GM18858 (cell line): ENCODE data around the gene CNTN5.
"Not testable (repeated sequence)": the region's sequence is repeated elsewhere in the genome, so short reads cannot be mapped to it uniquely, and the experiment has no call there.

Experiments used
- ATAC-seq: cut with Tn5 transposase; IDR thresholded peaks from one replicate; pipeline ENCODE4 v1.9.1; 2021; ENCODE audit not compliant: unreplicated experiment

Gene CNTN5

DNA sequence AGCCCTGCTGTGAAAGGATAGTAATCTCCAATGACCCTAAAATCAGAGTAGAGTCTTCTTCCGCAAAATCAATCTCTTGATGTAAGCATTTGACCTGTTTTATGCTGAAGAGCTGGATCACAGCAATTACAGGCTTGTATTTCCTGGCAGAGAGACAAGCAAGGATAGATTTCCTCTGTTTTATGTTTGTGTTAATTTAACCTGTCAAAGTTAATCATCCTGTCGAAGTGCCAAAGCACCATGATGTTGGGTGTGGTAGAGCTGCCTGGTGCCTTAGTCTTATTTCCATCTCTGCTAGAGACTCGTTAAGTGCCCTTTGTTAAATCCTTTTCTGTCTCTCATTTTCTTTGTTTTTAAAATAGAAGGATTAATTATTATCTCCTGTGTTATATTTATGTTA, 248.1 kb downstream of the CNTN5 start:
- no peak for ATAC-seq

DNA sequence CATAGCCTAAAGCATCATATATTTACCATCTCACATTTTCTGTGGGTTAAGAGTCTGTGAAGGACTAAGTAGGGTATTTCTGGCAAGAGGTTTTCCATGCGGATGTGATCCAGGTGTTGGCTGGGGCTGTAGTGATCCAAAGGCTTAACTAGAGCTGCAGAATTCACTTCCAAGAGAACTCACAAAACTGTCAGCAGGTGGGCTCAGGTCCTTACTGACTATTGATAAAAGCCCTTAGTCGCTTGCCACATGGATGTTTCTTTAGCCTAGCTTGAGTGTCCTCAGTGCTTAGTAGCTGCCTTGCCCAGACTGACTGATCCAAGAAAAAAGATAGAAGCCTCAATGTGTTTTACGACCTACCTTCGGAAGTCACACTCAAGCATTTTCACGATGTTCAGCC, 250.8 kb downstream of the CNTN5 start:
- no peak for ATAC-seq

DNA sequence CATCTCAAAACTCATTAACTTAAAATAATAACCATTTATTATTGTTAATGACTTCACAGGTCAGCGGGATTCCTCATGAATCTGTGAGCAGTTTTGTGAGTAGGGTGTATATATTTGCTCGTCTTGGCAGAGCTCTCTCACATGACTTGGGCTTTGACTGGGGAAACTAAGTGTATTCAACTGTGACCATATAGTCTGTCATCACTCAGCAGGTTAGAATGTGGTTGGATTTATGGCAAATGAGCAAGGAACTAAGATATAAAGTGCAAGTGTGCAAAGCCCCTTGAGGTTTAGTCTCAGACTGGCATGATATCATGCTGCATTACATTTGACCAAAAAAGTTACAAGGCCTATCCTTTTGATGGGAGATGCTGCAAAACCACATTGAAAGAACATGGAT, 254.8 kb downstream of the CNTN5 start:
- ATAC-seq: no peak

DNA sequence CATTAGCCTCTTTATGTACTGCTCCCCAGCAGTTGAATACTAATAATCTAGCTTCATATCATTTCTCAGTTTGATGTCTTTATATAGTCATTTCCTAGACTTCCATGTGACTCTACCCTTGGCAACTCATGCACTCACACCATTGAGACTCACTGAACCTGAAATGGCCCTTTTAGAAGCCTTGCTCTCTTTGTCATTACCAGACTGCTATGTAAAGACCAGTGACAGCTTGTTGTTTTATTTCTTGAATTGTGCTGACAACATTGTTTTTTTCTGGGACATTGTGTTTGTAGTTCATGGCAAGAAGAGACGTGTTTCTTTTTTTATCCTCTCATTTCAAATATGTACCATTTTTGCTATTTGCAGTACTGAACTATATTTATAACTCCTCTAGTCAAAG, 256.5 kb downstream of the CNTN5 start:
- no peak for ATAC-seq

DNA sequence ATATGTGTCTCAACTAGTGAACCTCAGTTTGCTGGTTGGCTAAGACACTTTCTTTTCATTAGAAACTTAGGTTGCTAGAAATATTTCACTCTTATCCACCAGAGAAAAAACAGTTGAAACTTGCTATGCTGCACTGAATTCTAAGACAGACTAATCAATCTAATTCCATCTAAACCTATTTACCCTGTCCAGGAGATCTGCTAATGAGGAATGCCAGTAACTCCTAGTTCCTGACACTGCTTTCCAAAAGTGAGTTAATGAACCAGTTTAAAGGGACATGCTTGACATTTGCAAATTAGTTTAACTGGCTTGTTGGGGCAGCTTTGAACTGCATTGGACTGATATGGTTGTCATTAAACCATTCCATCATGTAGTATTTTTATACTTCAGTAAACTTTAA, 258.5 kb downstream of the CNTN5 start:
- no peak for ATAC-seq

DNA sequence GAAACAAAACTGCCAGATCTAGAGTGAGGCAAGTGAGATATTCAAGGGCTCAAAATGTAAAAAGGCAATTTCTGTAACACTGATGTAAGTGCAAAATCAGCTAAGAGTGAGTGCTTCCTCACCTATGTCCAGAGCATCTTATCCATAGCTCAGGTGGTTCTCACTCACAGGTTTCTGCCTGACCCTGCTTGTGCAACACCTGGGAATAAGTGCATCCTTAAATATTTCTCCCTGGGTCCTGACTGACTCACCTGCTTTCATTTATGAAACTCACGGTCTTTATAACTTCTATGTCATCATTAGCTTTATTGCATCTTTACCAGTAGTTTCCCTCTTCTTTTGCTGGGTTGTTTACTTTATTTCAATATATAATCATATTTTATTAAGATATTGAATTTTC, 260.6 kb downstream of the CNTN5 start:
- ATAC-seq: no peak

DNA sequence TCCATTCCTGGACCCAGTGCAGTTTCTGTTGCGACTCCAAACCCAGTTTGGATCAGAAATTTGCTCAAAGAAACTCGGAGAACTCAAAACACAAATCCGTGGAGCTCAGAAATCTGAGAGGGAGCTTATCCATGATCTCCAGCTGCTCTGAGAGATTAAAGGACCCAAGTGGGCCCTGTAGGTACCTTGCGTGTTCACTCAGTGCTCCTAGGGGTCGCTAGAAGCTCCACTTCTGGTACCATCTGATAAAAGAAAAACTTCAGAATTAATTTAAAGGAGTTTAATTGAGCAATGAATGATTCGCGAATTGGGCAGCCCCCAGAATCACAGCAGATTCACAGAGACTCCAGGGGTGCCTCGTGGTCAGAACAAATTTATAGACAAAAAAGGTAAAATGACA, 277.2 kb downstream of the CNTN5 start:
- not testable (repeated sequence) for ATAC-seq

DNA sequence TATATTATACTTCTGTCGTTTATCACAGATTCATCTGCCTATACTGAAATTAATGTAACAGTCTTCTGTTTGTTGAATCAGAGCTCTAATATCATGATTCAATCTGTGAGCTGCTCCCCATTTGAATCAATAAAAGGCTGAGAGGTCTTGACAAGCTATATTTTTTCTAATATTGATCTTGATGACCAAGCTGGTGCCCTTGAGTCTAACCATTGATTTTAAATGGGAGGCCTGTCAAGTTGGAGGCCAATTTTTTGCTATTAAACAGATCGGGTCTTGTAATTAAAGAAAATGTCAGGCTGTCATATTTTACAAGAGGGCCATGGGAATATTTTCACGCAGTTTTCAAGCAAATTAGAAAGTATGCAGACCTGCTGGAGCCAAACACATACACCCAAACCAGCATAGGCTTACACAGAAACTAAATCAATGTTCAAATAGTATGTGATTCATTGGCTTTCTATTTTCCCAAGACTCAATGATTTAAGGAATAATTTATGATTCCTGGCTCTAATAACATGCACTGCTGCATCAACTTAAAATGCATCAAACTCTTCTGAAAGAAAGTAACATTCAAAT, 286.9 kb downstream of the CNTN5 start:
- no peak for ATAC-seq

DNA sequence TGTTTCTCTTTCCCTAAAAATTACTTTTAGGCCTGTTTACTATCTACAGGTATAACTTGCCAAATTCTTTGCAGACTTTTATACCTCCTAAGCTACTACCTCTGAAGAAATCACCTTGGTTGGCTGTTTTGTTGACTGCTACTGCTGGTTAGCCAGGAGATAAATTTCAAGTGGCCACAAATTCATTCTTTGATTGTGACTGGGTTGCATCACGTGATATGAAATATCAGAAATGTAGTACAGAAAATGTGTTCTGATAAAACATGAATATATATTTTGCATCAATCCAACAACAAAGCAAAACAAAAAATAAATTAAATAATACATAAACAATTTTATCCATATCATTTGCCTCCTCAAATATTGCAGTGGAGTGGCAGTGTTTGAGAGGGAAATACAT, 291.1 kb downstream of the CNTN5 start:
- no peak for ATAC-seq

DNA sequence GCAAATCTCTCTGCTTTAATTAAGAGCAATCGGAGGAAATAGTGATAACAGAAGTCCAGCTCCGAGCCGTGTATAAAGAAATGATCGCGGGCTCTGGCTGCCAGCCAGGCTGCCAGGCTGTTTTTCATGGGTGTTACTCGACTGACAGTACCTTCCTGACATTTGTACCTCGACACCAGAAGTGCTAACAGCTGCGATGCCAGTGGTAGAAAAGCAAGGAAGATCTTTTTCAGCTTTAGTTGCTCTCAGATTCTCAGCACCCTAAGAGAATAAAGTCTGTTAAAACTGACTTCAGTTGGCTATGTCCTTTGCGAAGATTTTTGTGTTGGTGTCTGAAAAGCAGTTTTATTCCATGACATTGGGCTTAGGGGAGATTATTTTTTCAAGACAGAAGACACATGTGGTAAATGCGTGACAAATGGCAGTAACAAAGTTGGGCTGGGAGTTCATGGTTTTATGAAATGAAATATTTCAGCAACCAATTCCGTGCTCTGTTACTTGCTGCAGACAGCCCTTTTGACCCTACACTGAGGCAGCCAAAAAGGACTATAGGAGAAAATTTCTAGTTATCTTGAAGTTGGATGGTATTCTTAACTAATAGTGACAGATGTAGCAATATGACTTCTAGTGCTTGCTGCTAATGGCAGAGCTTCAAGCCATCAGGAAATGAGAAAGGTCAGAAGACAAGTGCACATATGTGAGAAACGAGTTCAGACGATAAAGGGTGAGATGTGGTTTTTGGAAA, 296.2 kb downstream of the CNTN5 start:
- no peak for ATAC-seq

DNA sequence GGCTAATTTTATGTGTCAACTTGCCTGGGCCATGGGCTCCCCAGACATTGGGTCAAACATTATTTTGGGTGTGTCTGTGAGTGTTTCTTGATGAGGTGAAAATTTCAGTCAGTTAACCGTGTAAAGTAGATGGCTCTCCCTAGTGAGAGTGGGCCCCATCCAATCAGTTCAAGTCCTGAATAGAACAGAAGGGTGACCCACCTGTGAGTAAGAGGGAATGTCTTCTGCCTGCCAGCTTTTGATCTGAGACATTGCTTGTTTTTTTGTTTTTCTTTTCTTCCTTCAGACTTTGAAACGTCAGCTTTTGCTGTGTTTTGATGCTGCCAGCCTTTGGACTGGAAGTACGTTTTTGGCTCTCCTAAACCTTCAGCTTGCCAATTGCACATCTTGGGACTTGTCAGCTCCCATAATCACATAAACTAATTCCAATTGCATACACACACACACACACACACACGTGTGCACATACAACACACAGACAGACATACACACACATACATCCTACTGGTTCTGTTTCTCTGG, 300.1 kb downstream of the CNTN5 start:
- no peak for ATAC-seq

DNA sequence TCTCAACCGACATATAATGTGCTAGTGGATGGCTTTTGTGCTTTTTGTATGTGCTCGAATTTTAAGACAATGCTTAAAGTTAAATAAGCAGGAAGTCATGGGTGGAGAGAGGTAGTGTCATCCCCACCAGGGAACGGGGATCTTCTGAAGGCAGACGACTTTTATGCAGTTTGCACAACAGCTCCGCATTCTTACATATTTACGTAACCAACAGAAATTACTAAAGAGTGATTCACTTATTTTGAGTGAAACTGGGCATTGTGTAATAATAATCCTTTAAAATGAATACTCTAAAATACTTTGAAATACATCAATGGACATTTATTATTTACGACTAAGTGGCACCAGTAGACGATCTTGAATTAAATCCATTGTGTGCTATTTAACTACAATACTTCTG, 305.1 kb downstream of the CNTN5 start:
- ATAC-seq: no peak

DNA sequence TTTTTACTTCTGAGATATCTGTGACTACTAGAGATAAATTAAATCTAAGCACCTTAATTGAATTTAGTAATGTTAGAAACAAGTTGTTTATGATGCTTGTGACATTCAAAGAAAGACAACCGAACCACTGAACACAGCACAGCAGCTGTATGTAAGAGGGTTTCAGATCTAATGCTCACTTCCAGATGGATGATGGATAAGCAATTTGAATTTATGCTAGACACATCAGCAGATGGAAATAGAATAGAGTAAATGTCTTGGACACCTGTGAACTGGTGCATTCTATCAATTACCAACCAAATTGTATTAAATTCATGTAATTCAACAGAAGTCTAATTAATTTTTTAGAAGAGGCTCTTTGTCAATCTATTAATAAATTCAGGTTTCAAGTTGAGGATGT, 306.3 kb downstream of the CNTN5 start:
- ATAC-seq: no peak

DNA sequence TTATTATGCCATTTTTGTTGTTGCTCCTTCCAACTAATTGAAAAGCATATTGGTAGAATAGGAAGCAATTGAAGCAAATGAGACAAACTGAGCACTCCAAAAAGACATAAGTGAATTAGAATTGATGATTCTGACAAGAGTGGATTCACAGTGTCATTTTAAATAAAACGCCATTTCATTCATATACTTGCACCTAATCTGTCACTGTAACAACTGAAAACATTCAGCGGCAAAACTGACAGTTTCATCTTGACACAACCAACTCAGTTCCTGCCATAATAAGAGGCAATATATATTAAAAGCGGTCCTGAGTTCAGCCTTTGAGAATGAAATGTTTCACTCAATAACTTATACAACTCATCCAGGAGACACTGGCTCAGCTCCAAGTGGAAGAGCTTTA, 306.8 kb downstream of the CNTN5 start:
- no peak for ATAC-seq

DNA sequence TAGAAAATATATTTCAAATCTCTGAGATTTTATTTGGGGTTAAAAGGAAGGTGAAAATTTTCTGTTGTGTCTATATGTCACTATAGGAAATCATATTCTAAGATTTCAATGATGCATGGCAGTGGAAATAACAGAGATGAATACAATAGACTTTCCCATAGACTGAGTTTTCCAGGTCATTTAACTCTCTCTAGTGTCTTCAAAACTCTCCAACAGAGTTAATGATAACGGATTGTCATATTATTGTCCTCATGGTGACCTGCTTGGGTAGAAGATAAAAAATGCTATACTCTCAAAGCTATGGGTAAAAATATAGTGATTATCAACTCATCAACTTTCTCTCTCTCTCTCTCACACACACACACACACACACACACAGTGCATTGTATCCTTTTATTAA, 312.9 kb downstream of the CNTN5 start:
- no peak for ATAC-seq

DNA sequence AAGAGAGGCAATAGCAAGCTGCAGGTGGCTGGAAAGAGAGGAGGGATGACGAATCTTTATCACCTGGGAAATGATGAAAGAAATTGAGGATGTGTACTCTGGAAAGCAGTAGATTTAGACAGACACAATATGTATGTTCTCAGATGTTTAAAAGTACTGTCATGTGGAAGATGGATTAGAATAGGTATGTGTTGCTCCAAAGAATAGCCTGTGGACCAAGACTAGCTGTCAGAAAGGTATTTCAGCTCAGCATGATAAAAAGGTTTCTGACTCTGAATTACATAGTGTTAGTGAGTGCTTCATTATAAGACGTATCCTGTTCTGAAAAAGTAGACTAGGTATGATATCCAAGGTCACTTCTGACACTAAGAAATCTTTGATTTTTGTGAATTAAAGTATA, 322.4 kb downstream of the CNTN5 start:
- ATAC-seq: no peak

DNA sequence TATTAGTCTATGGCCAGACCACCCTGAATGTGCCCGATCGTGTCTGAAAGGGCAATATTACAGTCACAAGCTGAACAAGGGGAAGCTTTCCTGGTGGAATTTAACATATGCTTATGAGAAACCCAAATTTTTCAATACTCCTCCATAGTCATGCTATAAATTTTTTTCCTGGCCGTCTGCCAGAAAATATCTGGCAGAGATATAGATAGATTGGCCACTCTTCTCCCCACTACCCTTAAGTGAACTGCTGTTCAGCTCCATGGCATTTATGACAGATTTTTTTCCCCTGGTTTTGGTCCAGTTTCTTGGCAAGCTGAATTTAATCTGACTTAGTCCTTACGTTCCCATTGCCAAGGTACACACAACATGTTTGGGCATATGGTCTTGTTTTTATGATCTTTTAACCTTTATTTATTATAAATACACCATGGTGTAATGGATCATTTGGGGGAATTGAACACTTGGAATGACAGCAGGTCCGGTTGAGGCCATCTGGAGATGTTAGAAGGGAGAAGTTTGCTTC, 328.5 kb downstream of the CNTN5 start:
- ATAC-seq: no peak

DNA sequence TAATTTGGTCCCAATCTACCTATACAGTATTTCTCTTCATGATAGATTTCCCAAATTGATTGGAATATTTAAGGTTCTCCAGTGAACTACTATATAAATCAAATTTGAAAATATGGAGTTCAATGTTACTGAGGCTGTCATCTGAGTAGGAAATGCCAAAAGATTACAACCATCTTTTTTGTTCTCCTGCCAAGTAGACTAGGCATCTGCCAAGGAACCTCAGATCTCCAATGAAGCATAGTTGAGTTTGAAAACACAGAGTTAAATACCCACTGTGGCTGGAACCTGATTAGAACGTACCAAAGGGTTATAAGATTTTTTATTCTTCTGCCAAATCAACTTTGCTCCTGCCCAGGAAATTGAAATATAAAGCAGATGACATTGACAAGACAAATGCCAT, 330.9 kb downstream of the CNTN5 start:
- no peak for ATAC-seq

DNA sequence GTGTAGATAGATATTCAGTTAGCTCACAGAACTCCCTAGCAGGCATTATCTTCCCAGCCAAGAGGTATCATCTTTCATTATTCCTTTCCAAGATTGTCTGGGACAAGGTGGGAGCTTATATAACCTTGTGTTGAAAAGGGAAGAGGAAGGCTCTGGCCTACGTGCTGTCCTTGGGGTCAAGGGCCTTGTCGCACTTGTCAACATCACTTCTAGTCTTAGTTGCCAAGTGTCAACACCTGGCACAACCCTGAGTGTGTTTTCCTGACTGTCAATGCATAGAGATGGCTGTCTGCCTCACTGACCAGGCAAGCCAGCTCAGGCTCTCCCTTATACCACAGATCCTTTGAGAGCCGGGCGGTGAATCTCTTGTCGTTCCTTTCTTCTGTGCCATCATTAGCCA, 331.9 kb downstream of the CNTN5 start:
- ATAC-seq: no peak

DNA sequence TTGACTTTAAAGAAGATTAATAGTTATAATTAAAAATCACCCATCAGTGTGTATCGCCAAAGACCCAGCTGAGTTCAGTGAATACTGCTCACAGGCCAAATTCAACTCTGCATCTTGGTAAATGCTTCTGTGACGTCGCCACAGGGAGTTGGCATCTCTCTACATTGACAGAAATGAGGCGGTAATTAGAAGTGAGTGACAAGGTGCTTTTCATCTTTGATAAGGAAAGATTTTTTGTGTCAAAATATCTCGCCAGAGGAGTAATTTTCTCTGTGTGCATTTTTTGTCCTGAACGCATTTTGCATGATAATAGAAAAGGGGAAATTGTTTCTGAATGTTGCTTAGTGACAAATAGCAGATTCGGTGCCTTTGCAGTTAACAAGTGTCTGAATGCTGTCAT, 345.8 kb downstream of the CNTN5 start:
- no peak for ATAC-seq

DNA sequence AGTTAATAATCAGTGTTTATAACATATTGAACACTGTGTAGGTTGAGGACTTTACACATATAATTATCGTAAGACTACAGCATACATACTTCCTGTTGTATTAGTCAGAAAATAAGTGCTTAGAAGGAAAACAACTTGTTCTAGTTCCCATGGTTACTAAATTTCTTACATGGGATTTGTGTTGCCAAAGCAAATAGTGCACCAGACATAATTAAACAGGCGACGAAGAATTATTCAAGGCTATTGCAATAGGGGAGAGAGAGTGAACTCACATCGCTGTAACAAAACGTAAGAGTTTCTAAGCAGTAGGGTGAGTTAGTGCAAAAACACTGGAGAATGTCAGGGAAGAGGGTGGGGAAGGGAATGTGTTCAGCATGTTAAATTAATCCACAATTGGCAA, 347.8 kb downstream of the CNTN5 start:
- no peak for ATAC-seq

DNA sequence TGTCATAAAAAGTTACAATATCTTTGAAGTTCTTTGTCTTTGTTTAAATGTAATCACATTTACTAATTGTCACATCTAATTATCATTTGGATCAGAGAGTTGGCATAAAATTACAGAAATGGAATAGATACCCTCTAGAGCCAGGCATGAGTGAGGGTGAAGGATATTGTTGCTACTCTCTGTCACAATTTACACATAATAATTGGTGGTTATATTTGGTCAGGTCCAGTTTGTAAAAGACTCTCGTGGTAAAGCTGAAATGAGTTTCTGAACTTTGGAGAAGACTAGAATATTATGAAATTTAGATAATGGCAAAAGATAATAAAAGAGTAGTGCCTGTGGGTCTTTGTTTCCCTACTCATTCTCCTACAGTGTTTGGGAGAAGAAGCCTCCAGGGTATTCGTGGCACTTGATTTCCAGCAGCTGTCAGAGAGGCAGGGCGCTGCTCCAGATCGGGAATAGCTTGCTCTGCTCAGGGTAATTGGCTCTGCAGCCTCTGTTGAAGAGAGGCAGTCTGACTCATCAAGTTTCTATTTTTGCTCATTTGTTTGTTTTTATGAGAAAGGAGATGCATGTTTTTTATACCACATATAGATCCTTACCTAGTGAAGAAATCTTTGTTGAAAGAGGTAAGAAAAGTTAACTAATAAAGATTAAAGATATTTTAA, 349.9 kb downstream of the CNTN5 start:
- ATAC-seq: no peak
